Effector memory CD8-positive, alpha-beta T cell (primary cell): ENCODE data around the gene MDM4.
"Not testable (repeated sequence)": the region's sequence is repeated elsewhere in the genome, so short reads cannot be mapped to it uniquely, and the experiment has no call there.

Experiments used
- ATAC-seq: fragments of 150-1000 bp; cut with Tn5 transposase; replicated peaks from 2 replicates; pipeline ENCODE4 v1.10.0; 2021; ENCODE audit warnings: mild to moderate bottlenecking, moderate library complexity
- DNase-seq, 3 experiments: peaks; one replicate each; pipeline ENCODE4 v3.0.0; 2021
- H3K27ac Mint-ChIP-seq, 2 donors: one replicate each; pipeline ENCODE4 v1.8.0; 2022; ENCODE audit warnings: mild to moderate bottlenecking in 2 of 2, mixed read lengths in 2 of 2, moderate library complexity in 2 of 2
- H3K27me3 Mint-ChIP-seq, 2 donors: one replicate each; pipeline ENCODE4 v1.8.0; 2022; ENCODE audit warnings: mixed read lengths in 2 of 2
- H3K36me3 Mint-ChIP-seq: one replicate; pipeline ENCODE4 v1.8.0; 2022; ENCODE audit warnings: mild to moderate bottlenecking, moderate library complexity, mixed read lengths; ENCODE audit not compliant: insufficient read depth
- H3K4me1 Mint-ChIP-seq, 2 donors: one replicate each; pipeline ENCODE4 v1.8.0; 2022; ENCODE audit warnings: low read depth in 2 of 2, mixed read lengths in 2 of 2
- H3K4me3 Mint-ChIP-seq, 2 donors: one replicate each; pipeline ENCODE4 v1.8.0; 2022; ENCODE audit warnings: mild to moderate bottlenecking in 2 of 2, mixed read lengths in 2 of 2, moderate library complexity in 2 of 2
- H3K9me3 Mint-ChIP-seq, 2 donors: one replicate each; pipeline ENCODE4 v1.8.0; 2022; ENCODE audit warnings: mixed read lengths in 2 of 2

Gene MDM4

DNA sequence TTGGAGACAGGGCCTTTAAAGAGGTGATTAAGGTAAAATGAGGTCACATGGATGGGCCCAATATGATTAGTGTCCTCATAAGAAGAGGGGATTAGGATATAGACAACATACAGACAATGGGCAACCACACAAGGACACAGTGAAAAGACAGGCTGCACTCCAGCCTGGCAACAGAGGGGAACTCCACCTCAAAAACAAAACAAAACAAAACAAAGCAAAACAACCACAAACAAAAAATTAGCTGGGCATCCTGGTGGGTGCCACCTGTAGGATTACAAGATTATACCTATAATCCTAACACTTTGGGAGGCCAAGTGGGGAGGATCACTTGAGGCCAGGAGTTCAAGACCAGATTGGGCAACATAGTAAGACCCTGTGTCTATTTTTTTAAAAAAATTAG lies 4.8 kb upstream of the MDM4 start:
- peaks cover 0 to under 1% of the 10 kb centered on the region in 2 donors for H3K9me3 Mint-ChIP-seq
- peak overlapping the region; percentile 56 to 99 for H3K27ac Mint-ChIP-seq
- DNase-seq (no peak), ATAC-seq (no peak)
- peaks cover 2 to 4% of the 10 kb centered on the region in 2 donors for H3K27me3 Mint-ChIP-seq
- peaks cover 19 to 21% of the 10 kb centered on the region in 2 donors for H3K4me1 Mint-ChIP-seq
- H3K36me3 Mint-ChIP-seq, result peaks cover 33% of the 10 kb centered on the region
- no peak overlapping the region for H3K4me3 Mint-ChIP-seq

- DNase-seq, result peak; percentile 44 to 52 (median 47)
- Mint-ChIP-seq H3K27ac (peak overlapping the region; percentile 99), H3K9me3 (no peaks in the 10 kb centered on the region), H3K27me3 (no peaks in the 10 kb centered on the region), H3K4me1 (peaks cover 13 to 16% of the 10 kb centered on the region in 2 donors), H3K36me3 (peaks cover 18% of the 10 kb centered on the region), H3K4me3 (peak overlapping the region; percentile 87 to 91)
- ATAC-seq, result peak; percentile 42
Observed at GRCh38 chr1:204513117-204513716, 3.0 kb upstream of the MDM4 start.

GRCh38 chr1:204514828-204515227 lies 1.4 kb upstream of the MDM4 start:
- H3K4me1 Mint-ChIP-seq, result peaks cover 29% of the 10 kb centered on the region in 2 donors
- peak overlapping the region; percentile 6 to 38 for H3K4me3 Mint-ChIP-seq

DNA sequence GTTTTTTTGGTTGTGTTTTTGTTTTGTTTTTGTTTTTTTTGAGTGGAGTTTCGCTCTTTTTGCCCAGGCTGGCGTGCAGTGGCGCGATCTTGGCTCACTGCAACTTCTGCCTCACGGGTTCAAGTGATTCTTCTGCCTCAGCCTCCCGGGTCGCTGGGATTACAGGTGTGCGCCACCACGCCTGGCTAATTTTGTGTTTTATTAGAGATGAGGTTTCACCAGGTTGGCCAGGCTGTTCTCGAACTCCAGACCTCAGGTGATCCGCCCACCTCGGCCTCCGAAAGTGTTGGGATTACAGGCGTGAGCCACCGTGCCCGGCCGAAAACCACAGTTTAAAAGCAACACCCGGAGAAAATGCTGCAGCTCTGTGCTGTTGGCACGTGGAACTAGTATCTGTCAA lies 1.2 kb downstream of the MDM4 start:
- Mint-ChIP-seq H3K36me3 (peaks cover 33% of the 10 kb centered on the region), H3K4me1 (peaks cover 50 to 53% of the 10 kb centered on the region in 2 donors)
- H3K27me3 Mint-ChIP-seq, H3K4me3 Mint-ChIP-seq, DNase-seq, H3K9me3 Mint-ChIP-seq, H3K27ac Mint-ChIP-seq, ATAC-seq: not testable (repeated sequence)

More at GRCh38 chr1:204514828-204515227, 1.4 kb upstream of the MDM4 start:
- ATAC-seq, result no peak
- Mint-ChIP-seq H3K27me3 (no peaks in the 10 kb centered on the region), H3K27ac (peak overlapping the region in 1 of 2 donors; percentile 44), H3K9me3 (no peaks in the 10 kb centered on the region), H3K36me3 (peaks cover 19% of the 10 kb centered on the region)
- DNase-seq, result no peak

DNA sequence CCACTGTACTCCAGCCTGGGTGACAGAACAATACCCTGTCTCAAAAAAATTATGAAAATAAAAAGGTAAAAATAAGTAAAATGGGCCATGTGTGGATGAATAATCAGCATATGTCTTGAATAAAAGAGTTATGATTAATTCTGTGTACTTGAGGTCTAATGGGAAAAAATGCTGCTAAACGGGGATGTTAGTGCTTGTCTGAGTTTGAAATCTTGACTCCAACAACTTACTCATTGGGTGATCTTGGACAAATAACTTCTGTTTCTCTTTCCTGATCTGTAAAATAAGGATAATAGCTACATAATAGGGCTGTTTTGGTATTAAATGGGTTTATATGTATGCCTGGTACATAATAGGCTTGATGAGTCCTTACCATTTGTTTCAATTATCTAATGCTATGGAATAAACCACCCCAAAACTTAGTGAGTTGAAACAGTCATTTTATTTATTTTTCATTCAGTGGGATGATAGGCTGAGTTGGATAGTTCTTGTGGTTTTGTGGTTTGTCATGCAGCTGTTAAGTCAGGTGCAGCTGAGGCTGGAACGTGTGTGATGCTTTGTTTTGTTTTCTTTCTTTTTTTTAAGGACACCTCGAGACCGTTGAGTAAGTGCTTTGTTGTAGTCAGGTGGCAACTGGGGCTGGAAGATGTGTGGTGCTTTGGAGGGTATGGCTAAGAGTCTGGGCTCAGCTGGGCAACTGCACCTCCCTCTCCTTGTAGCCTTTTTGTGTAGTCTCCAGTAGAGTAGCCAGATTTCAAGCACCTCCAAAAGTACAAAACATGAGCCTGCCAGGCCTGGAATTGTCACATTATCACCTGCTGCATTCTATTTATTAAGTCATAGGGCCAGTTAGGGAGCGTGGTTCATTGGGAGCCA lies 4.9 kb downstream of the MDM4 start:
- Mint-ChIP-seq H3K27me3 (no peaks in the 10 kb centered on the region), H3K4me3 (peak overlapping the region; percentile 54 to 77), H3K27ac (peak overlapping the region; percentile 91 to 94), H3K4me1 (peaks cover 56 to 69% of the 10 kb centered on the region in 2 donors), H3K36me3 (peaks cover 36% of the 10 kb centered on the region), H3K9me3 (no peaks in the 10 kb centered on the region)
- ATAC-seq (peak; percentile 71), DNase-seq (peak; percentile 40 to 51 (median 44))

DNA sequence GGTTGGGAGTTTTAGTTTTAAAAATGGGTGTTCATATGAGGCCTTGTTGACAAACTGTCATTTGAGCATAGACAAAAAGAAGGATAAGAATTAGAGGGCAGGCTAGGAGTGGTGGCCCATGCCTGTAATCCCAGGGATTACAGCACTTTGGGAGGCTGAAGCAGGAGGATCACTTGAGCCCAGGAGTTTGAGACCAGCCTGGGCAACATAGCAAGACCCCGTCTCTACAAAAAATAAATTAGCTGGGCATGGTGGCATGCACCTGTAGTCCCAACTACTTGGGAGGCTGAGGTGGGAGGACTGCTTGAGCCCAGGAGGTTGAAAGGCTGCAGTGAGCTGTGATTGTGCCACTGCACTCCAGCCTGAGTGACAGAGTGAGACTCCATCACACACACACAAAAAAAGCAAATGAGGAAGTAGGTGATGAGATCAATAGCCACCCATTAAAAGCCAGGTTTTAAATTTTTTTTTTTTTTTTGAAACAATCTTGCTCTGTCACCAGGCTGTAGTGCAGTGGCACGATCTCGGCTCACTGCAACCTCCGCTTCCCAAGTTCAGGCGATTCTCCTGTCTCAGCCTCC lies 5.8 kb downstream of the MDM4 start:
- Mint-ChIP-seq H3K36me3 (peaks cover 45% of the 10 kb centered on the region), H3K27ac (peak overlapping the region; percentile 91 to 94), H3K4me1 (peaks cover 51 to 69% of the 10 kb centered on the region in 2 donors), H3K4me3 (peak overlapping the region; percentile 31 to 77)
- ATAC-seq, H3K9me3 Mint-ChIP-seq, DNase-seq, H3K27me3 Mint-ChIP-seq: not testable (repeated sequence)

- H3K4me3 Mint-ChIP-seq, result no peak overlapping the region
Observed at GRCh38 chr1:204523605-204524215, 7.5 kb downstream of the MDM4 start.

DNA sequence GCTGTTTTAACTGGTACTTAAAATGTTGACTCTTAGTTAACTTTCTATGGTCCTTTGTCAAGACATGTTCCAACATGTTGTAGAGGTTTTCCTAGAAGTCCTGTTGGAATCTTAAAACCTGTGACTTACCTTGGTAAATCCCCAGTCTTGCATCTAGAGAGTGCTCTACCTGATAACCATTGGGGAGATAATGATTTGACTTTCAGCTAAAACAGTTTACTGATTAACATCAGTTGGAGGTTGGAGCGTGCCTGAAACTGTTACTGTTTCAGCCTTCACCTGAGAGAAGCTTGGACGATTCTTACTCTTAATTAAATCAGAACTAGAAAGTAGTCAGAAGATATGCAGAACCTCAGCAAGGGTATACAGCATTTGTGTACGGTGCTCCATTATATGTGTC lies 8.8 kb downstream of the MDM4 start:
- H3K27ac Mint-ChIP-seq, result peak overlapping the region in 1 of 2 donors; percentile 20
- peak overlapping the region in 1 of 2 donors; percentile 33 for H3K4me3 Mint-ChIP-seq
- peaks cover 35 to 43% of the 10 kb centered on the region in 2 donors for H3K4me1 Mint-ChIP-seq
- peaks cover 69% of the 10 kb centered on the region for H3K36me3 Mint-ChIP-seq
- ATAC-seq (no peak), DNase-seq (no peak)
- H3K9me3 Mint-ChIP-seq, result no peaks in the 10 kb centered on the region
- no peaks in the 10 kb centered on the region for H3K27me3 Mint-ChIP-seq

More at GRCh38 chr1:204523605-204524215, 7.5 kb downstream of the MDM4 start:
- Mint-ChIP-seq H3K27ac (peak overlapping the region in 1 of 2 donors; percentile 20), H3K4me1 (peaks cover 44 to 55% of the 10 kb centered on the region in 2 donors), H3K9me3 (no peaks in the 10 kb centered on the region), H3K36me3 (peaks cover 62% of the 10 kb centered on the region), H3K27me3 (no peaks in the 10 kb centered on the region)
- no peak for DNase-seq
- no peak for ATAC-seq

DNA sequence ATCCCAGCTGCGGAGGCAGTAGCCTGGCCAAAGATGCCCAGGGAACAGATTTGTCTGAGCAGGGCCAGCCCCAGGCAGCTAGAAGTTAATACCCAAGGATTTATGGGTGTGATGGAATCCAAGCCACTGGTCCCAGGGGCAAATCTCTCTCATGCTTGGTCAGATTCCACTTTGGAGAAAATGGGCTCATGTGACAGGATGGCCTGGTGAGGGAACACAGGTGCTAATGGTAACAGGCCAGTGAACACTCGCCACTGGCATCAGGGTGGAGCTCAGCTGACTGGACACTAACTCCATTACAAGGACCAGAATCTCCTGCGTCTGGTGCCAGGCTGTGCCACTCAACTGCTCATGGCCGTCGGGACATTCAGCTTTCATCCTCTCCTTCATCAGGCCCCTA lies 12.0 kb downstream of the MDM4 start:
- no peak overlapping the region for H3K27ac Mint-ChIP-seq
- no peak for DNase-seq
- no peaks in the 10 kb centered on the region for H3K27me3 Mint-ChIP-seq
- no peak overlapping the region for H3K4me3 Mint-ChIP-seq
- ATAC-seq, result no peak
- no peaks in the 10 kb centered on the region for H3K9me3 Mint-ChIP-seq
- H3K4me1 Mint-ChIP-seq, result peaks cover 12 to 30% of the 10 kb centered on the region in 2 donors
- peaks cover 84% of the 10 kb centered on the region for H3K36me3 Mint-ChIP-seq

DNA sequence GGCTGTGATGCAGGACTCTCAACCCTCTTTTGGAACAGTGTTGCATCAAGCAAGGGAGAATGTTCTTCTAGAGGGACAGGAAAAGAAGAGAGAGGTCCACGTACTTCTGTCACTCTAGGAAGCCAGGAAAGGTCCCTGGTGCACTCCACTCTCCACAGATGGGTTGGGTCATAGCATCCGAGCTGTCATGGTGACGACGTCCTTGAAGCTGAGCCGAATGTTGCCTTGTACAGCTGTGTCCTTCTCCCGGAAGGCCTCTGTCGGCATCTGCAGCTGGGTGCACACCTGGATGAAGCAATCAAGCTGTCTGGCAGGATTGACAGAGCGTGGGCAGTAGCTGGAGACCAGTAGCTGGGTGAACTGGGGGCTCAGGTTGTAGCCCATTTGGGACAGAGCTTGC lies 12.5 kb downstream of the MDM4 start:
- peaks cover 10 to 30% of the 10 kb centered on the region in 2 donors for H3K4me1 Mint-ChIP-seq
- H3K36me3 Mint-ChIP-seq, result peaks cover 86% of the 10 kb centered on the region
- H3K9me3 Mint-ChIP-seq, result no peaks in the 10 kb centered on the region
- no peak for ATAC-seq
- DNase-seq, result no peak
- no peaks in the 10 kb centered on the region for H3K27me3 Mint-ChIP-seq
- no peak overlapping the region for H3K27ac Mint-ChIP-seq
- H3K4me3 Mint-ChIP-seq, result no peak overlapping the region

DNA sequence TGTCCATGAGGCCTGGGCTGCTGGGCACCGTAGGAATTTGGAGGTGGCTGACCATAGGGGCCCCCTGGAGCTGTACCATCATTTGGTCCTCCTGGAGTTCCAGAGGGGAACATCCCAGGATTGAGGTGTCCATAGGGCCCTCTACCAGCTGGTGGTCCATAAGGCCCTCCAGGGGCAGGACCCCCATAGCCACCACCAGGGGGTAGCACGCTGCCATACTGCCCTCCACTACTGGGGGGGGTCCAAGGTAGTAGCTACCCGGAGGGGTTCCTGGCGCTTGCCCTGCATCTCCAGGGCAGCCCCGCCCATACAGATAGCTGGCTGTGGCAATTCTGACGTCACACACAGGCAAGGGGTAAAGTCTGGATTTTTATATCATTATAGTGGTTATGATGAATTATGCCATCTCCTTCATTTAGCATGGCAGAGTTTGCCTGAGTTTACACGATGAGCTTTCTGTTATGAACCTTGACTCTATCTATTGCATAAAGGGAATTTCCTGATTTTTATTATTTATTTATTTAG lies 13.2 kb downstream of the MDM4 start:
- ATAC-seq, result no peak
- peaks cover 7 to 26% of the 10 kb centered on the region in 2 donors for H3K4me1 Mint-ChIP-seq

DNA sequence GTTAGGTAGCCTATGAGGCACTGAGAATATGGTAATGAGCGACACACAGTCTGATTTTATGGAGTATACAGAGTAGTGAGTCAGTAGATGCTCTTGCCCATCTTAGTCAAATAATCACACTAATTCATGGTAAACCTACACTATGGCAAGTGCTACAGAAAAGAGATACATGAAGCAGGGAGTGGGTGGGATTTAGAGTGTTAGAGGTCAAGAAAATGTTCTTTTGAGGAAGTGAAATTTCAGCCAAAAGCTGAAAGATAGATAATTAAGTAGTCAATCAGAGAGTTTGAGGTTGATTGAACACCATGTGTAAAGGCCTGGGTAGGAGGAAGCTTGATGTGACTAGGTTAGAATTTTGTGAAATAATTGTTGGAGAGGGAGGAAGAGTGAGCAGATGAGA lies 14.7 kb downstream of the MDM4 start:
- Mint-ChIP-seq H3K27me3 (no peaks in the 10 kb centered on the region), H3K4me1 (peaks cover 4 to 18% of the 10 kb centered on the region in 2 donors), H3K27ac (no peak overlapping the region), H3K4me3 (no peak overlapping the region), H3K9me3 (no peaks in the 10 kb centered on the region), H3K36me3 (peaks cover 92% of the 10 kb centered on the region)
- ATAC-seq (no peak), DNase-seq (no peak)

More for the DNA sequence above, 13.2 kb downstream of the MDM4 start:
- H3K4me3 Mint-ChIP-seq, result no peak overlapping the region
- DNase-seq, result no peak
- H3K36me3 Mint-ChIP-seq, result peaks cover 87% of the 10 kb centered on the region
- no peaks in the 10 kb centered on the region for H3K27me3 Mint-ChIP-seq
- no peaks in the 10 kb centered on the region for H3K9me3 Mint-ChIP-seq
- no peak overlapping the region for H3K27ac Mint-ChIP-seq

DNA sequence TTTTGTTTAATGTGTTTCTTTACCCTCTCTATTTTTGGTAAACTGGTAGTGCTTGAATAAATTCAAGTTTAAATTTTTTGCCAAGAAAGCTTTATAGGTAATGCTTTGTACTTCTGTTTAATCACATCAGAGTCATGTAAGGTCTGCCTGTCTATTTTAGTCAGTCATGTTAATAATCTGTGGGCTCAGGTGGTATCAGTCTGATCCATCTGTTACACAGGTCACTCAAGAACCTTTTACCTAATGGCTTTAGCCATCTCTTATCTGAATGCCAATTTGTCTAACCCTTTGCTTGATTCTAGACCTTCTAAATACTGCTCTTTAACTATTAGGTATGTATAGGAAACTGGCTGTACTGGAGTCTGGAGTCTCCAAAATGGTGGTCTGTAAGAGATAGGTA lies 16.6 kb downstream of the MDM4 start:
- Mint-ChIP-seq H3K4me3 (no peak overlapping the region), H3K9me3 (no peaks in the 10 kb centered on the region), H3K27ac (peak overlapping the region; percentile 33 to 56), H3K4me1 (peaks cover 7 to 18% of the 10 kb centered on the region in 2 donors), H3K27me3 (no peaks in the 10 kb centered on the region), H3K36me3 (peaks cover 90% of the 10 kb centered on the region)
- DNase-seq (no peak), ATAC-seq (no peak)
